ENCODE data around the gene PTPN11. TPM values are rescaled to one million over a fixed set of nuclear protein-coding genes. Genes with fewer than 3 reads are reported as not detected.
"Not testable (repeated sequence)": the region's sequence is repeated elsewhere in the genome, so short reads cannot be mapped to it uniquely, and the experiment has no call there.

PTPN11 gene
- total RNA-seq, 4 donors from 2014 or later = 90.6 to 136 (median 110) TPM

GRCh38 chr12:112386726-112387125, 32.0 kb upstream of the PTPN11 start:
- Histone ChIP-seq H3K27ac (peak overlapping the region in 2 of 4 donors; percentile 37 to 44), H3K27me3 (no peaks in the 10 kb centered on the region), H3K9me3 (no peaks in the 10 kb centered on the region), H3K4me3 (no peak overlapping the region), H3K4me1 (peaks cover 0 to 16% (median 0%) of the 10 kb centered on the region in 4 donors), H3K36me3 (no peaks in the 10 kb centered on the region)
- 53 to 62% methylated on average over 3 of the region's 3 CpGs for WGBS, 2 donors
- no peak for DNase-seq (ENCODE audit: low spot score in 2 of 2)
- TF ChIP-seq CTCF (IDR thresholded peaks at IDR 0.05) (no peak), POLR2A (IDR thresholded peaks at IDR 0.05) (no peak), EP300 (IDR thresholded peaks at IDR 0.05) (no peak)

DNA sequence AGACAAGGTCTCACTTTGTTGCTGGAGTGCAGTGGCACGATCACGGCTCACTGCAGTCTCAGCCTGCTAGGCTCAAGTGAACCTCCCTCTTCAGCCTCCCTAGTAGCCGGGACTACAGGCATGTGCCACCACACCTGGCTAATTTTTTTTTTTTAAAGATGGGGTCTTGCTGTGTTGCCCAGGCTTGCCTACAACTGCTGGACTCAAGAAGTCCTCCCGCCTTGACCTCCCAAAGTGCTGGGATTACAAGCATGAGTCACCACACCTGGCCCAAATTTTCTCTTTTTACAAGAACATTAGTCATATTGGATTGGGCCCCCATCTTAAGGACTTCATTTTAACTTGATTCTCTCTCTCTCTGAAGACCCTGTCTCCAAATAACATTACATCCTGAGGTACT, 29.5 kb upstream of the PTPN11 start:
- no peak for DNase-seq (ENCODE audit: low spot score in 2 of 2)
- Histone ChIP-seq H3K27ac (no peak overlapping the region), H3K4me1 (peaks cover 0 to 10% (median 0%) of the 10 kb centered on the region in 4 donors), H3K36me3 (no peaks in the 10 kb centered on the region), H3K27me3 (no peaks in the 10 kb centered on the region), H3K4me3 (no peak overlapping the region), H3K9me3 (no peaks in the 10 kb centered on the region)
- TF ChIP-seq EP300 (IDR thresholded peaks at IDR 0.05) (no peak), CTCF (IDR thresholded peaks at IDR 0.05) (no peak), POLR2A (IDR thresholded peaks at IDR 0.05) (no peak)
- WGBS, 2 donors = 84 to 88% methylated on average over 4 of the region's 4 CpGs

- not testable (repeated sequence) for DNase-seq (ENCODE audit: low spot score in 2 of 2)
- 76 to 83% methylated on average over 4 of the region's 4 CpGs for WGBS, 2 donors
Measured at GRCh38 chr12:112389922-112390654, 28.7 kb upstream of the PTPN11 start.

GRCh38 chr12:112393328-112393727, 25.4 kb upstream of the PTPN11 start:
- WGBS, 2 donors = 73 to 85% methylated on average over 1 of the region's 1 CpG
- no peak for DNase-seq (ENCODE audit: low spot score in 2 of 2)
- peaks cover 0 to 5% (median 0%) of the 10 kb centered on the region in 4 donors for H3K9me3 ChIP-seq
- H3K4me1 ChIP-seq = no peaks in the 10 kb centered on the region
- TF ChIP-seq CTCF (IDR thresholded peaks at IDR 0.05) (no peak), POLR2A (IDR thresholded peaks at IDR 0.05) (no peak), EP300 (IDR thresholded peaks at IDR 0.05) (no peak)
- no peak overlapping the region for H3K27ac ChIP-seq
- no peaks in the 10 kb centered on the region for H3K27me3 ChIP-seq
- H3K36me3 ChIP-seq = no peaks in the 10 kb centered on the region
- H3K4me3 ChIP-seq = no peak overlapping the region

More at GRCh38 chr12:112389922-112390654, 28.7 kb upstream of the PTPN11 start:
- H3K4me1 ChIP-seq, H3K36me3 ChIP-seq, H3K27ac ChIP-seq, H3K9me3 ChIP-seq, H3K27me3 ChIP-seq, H3K4me3 ChIP-seq: not testable (repeated sequence)

GRCh38 chr12:112401054-112401453, 17.7 kb upstream of the PTPN11 start:
- Histone ChIP-seq H3K27me3 (no peaks in the 10 kb centered on the region), H3K4me1 (no peaks in the 10 kb centered on the region), H3K27ac (no peak overlapping the region), H3K4me3 (no peak overlapping the region), H3K9me3 (no peaks in the 10 kb centered on the region), H3K36me3 (peaks cover 3 to 28% (median 8%) of the 10 kb centered on the region in 3 donors)
- TF ChIP-seq EP300 (IDR thresholded peaks at IDR 0.05) (no peak), CTCF (IDR thresholded peaks at IDR 0.05) (no peak), POLR2A (IDR thresholded peaks at IDR 0.05) (no peak)
- WGBS, 2 donors = 86 to 91% methylated on average over 5 of the region's 5 CpGs
- DNase-seq (ENCODE audit: low spot score in 2 of 2) = no peak

All from tibial nerve (tissue), 4 donors.